Lung (tissue), 16 donors: ENCODE data around the gene SSH3. TPM values are rescaled to one million over a fixed set of nuclear protein-coding genes. Genes with fewer than 3 reads are reported as not detected.

Source experiments
- ATAC-seq: fragments of 200-7000 bp; cut with Tn5 transposase; one replicate; pipeline ENCODE4 v1.9.1; 2020; ENCODE audit warnings: moderate number of reproducible peaks; ENCODE audit not compliant: insufficient read depth, low FRiP score
- DNase-seq, 3 donors: peaks; one replicate each; pipeline ENCODE4 v3.0.0-alpha.2; 2013 to 2017
- H3K27ac ChIP-seq, 2 donors: one replicate each; pipeline ENCODE4 v1.5.1; 2013; ENCODE audit warnings: mild to moderate bottlenecking in 2 of 2, moderate library complexity in 2 of 2, control low read depth in 1 of 2, inconsistent platforms in 1 of 2, low read depth in 1 of 2, low read length in 1 of 2
- H3K27me3 ChIP-seq, 3 donors: one replicate each; pipeline ENCODE4 v1.5.1; 2013; ENCODE audit warnings: low read length in 2 of 3; ENCODE audit not compliant: control insufficient read depth in 3 of 3, insufficient read depth in 3 of 3
- H3K36me3 ChIP-seq, 4 donors: one replicate each; pipeline ENCODE4 v1.5.1; 2013; ENCODE audit warnings: low read length in 4 of 4, mild to moderate bottlenecking in 1 of 4, moderate library complexity in 1 of 4; ENCODE audit not compliant: control insufficient read depth in 4 of 4, insufficient read depth in 4 of 4
- H3K4me1 ChIP-seq, 5 donors: one replicate each; pipeline ENCODE4 v1.5.1; 2013; ENCODE audit warnings: low read length in 5 of 5, mild to moderate bottlenecking in 2 of 5, moderate library complexity in 1 of 5; ENCODE audit not compliant: control insufficient read depth in 5 of 5, insufficient read depth in 5 of 5
- H3K4me3 ChIP-seq: one replicate; pipeline ENCODE4 v1.5.1; 2013; ENCODE audit warnings: mild to moderate bottlenecking, control low read depth, moderate library complexity
- H3K9ac ChIP-seq, 2 donors: one replicate each; pipeline ENCODE4 v1.5.1; 2013; ENCODE audit warnings: low read length in 2 of 2, control low read depth in 1 of 2; ENCODE audit not compliant: insufficient read depth in 1 of 2
- H3K9me3 ChIP-seq, 4 donors: one replicate each; pipeline ENCODE4 v1.5.1; 2013; ENCODE audit warnings: low read length in 3 of 4, mild to moderate bottlenecking in 1 of 4, moderate library complexity in 1 of 4; ENCODE audit not compliant: control insufficient read depth in 4 of 4, insufficient read depth in 3 of 4
- WGBS, 2 donors: extraction: QIAGEN DNeasy Blood & Tissue Kit; methylation state at CpG; one replicate each; pipeline ENCODE4 v1.1.7; 2013; 5-methylcytosine and 5-hydroxymethylcytosine counted together
- long read RNA-seq, 5 donors: transcript quantifications; one replicate each; lab custom pipeline, GENCODE V29; 2026
- polyA plus RNA-seq, 2 donors: library from polyadenylated mRNA; stranded (reverse); fragments of 200-250 nt; gene quantifications; one replicate each; pipeline ENCODE4 v1.2.1, GENCODE V29; 2013
- total RNA-seq, 2 donors: library from RNA; depleted of rRNA in 1 of 2; stranded (reverse); fragments of >200 nt in 1 of 2; gene quantifications; one replicate each; pipeline ENCODE4 v1.2.1, GENCODE V29; 2014 to 2021
- TF ChIP-seq, protein P1 (sequence below): IDR thresholded peaks from 2 replicates; pipeline ENCODE4 v1.5.1; 2012; ENCODE audit warnings: mild to moderate bottlenecking; ENCODE audit errors: control extremely low read depth, extremely low read depth
- donor health status: control.
- donor health status: control.
- donor health status: Bipolar disorder and iron deficiency.
- donor health status: healthy.
- donor health status: DM: yes; HTN: yes; CAD: no.

SSH3 gene, protein sequence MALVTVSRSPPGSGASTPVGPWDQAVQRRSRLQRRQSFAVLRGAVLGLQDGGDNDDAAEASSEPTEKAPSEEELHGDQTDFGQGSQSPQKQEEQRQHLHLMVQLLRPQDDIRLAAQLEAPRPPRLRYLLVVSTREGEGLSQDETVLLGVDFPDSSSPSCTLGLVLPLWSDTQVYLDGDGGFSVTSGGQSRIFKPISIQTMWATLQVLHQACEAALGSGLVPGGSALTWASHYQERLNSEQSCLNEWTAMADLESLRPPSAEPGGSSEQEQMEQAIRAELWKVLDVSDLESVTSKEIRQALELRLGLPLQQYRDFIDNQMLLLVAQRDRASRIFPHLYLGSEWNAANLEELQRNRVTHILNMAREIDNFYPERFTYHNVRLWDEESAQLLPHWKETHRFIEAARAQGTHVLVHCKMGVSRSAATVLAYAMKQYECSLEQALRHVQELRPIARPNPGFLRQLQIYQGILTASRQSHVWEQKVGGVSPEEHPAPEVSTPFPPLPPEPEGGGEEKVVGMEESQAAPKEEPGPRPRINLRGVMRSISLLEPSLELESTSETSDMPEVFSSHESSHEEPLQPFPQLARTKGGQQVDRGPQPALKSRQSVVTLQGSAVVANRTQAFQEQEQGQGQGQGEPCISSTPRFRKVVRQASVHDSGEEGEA
- 10 to 100 TPM; 31.4 to 42.7 TPM for total RNA-seq
- 10 to 100 TPM; 19.0 to 23.0 TPM for polyA plus RNA-seq
- long read RNA-seq, donor 1, partial matches to known transcripts, result 13 of 15 reads
- long read RNA-seq, donor 1, other reads (novel, unspliced or antisense), result 0 of 15 reads
- long read RNA-seq, donor 2, result 0 reads
- long read RNA-seq, donor 3, result 0 reads
- long read RNA-seq, donor 4, result 0 reads
- long read RNA-seq, donor 5, result 0 reads

DNA sequence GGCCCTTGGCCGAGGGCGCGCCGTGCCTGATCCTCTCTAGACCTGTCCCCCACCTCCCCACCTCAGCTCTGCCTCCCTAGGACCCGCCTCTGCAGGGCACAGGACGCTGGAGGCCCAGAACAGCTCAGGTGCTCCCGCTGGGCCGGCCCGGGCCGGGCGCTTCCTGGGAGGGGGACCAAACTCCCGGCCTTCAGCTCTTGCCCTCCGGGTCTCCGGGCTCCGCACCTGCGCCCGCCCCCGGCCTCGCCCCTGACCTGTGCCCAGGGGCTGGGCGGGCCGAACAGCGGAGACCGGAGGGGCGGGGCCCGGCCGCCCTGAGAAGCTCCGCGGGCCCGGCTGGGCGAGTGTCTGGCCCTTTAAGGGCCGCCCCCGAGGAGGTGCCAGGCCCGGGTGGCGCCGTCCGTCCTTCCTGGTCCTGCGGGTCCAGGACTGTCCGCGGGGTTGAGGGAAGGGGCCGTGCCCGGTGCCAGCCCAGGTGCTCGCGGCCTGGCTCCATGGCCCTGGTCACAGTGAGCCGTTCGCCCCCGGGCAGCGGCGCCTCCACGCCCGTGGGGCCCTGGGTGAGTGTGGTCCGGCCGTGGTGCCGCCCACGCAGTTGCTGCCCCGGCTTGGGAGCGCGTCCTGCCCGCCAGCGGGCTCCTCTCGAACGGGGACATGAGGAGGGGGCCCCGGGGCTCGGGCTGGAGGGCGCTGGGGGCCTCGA is at the start of gene SSH3:
Gene SSH3, plus strand, starts transcription at position 399 of the 703 bp plus-strand sequence. Its CDS starts 96 bp downstream, at position 495.
- peaks cover 0 to 28% (median 7%) of the 10 kb centered on the region in 5 donors for H3K4me1 ChIP-seq
- TF ChIP-seq, protein P1, sequence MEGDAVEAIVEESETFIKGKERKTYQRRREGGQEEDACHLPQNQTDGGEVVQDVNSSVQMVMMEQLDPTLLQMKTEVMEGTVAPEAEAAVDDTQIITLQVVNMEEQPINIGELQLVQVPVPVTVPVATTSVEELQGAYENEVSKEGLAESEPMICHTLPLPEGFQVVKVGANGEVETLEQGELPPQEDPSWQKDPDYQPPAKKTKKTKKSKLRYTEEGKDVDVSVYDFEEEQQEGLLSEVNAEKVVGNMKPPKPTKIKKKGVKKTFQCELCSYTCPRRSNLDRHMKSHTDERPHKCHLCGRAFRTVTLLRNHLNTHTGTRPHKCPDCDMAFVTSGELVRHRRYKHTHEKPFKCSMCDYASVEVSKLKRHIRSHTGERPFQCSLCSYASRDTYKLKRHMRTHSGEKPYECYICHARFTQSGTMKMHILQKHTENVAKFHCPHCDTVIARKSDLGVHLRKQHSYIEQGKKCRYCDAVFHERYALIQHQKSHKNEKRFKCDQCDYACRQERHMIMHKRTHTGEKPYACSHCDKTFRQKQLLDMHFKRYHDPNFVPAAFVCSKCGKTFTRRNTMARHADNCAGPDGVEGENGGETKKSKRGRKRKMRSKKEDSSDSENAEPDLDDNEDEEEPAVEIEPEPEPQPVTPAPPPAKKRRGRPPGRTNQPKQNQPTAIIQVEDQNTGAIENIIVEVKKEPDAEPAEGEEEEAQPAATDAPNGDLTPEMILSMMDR, result no peak
- H3K36me3 ChIP-seq, result peaks cover 0 to 34% (median 19%) of the 10 kb centered on the region in 4 donors
- DNase-seq (peak; percentile 61 to 63 (median 61)), ATAC-seq (peak; percentile 92)
- H3K27me3 ChIP-seq, result no peaks in the 10 kb centered on the region
- no peak within 1 kb of the TSS for H3K9ac ChIP-seq
- H3K4me3 ChIP-seq, result peak within 1 kb of the TSS; percentile 76
- H3K27ac ChIP-seq, result peak within 1 kb of the TSS; percentile 69 to 91
- 0 to 1% methylated on average over 25 to 65 of the region's 65 CpGs for whole genome bisulfite sequencing, 2 donors
- no peaks in the 10 kb centered on the region for H3K9me3 ChIP-seq

GRCh38 chr11:67253872-67254624 is 49.3 kb upstream of the SSH3 start:
- no peak overlapping the region for H3K9ac ChIP-seq
- H3K9me3 ChIP-seq, result no peaks in the 10 kb centered on the region
- TF ChIP-seq, protein P1, result no peak
- H3K27me3 ChIP-seq, result no peaks in the 10 kb centered on the region
- 96 to 97% methylated on average over 14 of the region's 14 CpGs for WGBS, 2 donors
- no peak overlapping the region for H3K4me3 ChIP-seq
- H3K36me3 ChIP-seq, result peaks cover 33 to 77% (median 63%) of the 10 kb centered on the region in 4 donors
- DNase-seq (no peak), ATAC-seq (peak; percentile 8)
- no peak overlapping the region for H3K27ac ChIP-seq
- no peaks in the 10 kb centered on the region for H3K4me1 ChIP-seq

DNA sequence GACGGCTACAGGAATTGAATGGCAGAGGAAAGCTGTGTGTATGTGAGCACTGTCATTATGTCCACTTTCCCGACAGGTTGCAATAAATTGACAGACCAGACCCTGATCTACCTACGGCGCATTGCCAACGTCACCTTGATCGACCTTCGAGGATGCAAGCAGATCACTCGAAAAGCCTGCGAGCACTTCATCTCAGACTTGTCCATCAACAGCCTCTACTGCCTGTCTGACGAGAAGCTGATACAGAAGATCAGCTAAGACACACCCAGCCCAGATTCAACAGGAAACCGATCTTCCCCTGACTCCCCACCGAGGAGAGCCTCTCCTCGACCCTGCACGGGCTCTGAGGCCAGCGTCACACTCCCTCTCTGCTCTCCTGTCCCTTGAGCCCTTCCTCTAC is 48.5 kb upstream of the SSH3 start:
- no peak for DNase-seq
- Histone ChIP-seq H3K9me3 (no peaks in the 10 kb centered on the region), H3K4me1 (no peaks in the 10 kb centered on the region), H3K9ac (no peak overlapping the region), H3K27me3 (no peaks in the 10 kb centered on the region), H3K4me3 (no peak overlapping the region), H3K36me3 (peaks cover 26 to 71% (median 60%) of the 10 kb centered on the region in 4 donors), H3K27ac (no peak overlapping the region)
- 86 to 92% methylated on average over 15 of the region's 15 CpGs for WGBS, 2 donors
- TF ChIP-seq, protein P1, result no peak
- no peak for ATAC-seq
